GM21423 (cell line): Measurements from ENCODE around the gene VENTX.
"Not testable (repeated sequence)": the region's sequence is repeated elsewhere in the genome, so short reads cannot be mapped to it uniquely, and the experiment has no call there.

Experiments used
- ATAC-seq: cut with Tn5 transposase; IDR thresholded peaks from one replicate; pipeline ENCODE4 v1.9.1; 2021; ENCODE audit warnings: mild to moderate bottlenecking, moderate library complexity; ENCODE audit not compliant: unreplicated experiment

VENTX gene

DNA sequence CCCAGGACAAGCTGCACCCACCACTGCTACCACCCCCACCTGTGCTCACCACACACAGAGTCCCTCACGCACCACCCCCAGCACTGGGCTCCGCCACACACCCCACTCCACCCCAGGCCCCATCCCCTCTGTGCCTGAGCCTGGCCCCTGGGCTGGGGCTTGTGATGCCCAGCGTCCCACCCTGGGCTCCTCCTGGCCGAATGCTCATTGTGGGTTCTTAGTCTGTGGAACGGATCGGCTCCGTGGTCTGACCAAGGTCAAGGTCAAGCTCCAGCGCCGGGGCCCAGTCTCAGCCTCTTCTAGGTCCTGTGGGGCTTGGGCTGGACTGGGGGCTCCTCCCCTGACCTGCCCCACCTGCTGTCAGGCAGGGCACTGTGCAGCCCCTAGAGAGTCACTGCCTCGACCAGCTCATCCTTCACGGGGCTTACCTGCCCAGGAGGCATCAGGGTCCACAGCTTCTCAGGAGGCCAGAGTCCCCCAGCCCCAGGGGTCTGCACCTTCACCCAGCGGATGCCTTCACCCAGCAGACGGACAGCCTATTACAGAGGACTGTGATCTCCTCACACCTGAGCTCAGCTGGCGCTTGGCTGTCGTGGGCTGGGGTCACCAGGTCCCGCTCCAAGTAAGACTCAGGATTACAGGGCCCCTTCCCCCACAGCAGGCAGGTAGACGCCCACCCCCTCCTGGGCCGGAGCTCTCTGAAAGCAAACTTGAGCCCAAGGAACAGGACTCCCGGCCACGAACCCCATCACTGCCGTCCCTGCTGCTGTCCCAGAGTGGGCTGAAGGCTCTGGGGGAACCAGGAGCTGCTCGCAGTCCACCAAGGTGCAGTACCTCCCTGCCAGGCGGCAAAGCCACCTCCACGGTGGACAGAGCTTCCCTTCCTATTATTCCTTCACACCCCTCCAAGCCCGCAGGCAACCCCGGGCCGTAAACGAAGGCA, 22.9 kb upstream of the VENTX start:
- no peak for ATAC-seq

DNA sequence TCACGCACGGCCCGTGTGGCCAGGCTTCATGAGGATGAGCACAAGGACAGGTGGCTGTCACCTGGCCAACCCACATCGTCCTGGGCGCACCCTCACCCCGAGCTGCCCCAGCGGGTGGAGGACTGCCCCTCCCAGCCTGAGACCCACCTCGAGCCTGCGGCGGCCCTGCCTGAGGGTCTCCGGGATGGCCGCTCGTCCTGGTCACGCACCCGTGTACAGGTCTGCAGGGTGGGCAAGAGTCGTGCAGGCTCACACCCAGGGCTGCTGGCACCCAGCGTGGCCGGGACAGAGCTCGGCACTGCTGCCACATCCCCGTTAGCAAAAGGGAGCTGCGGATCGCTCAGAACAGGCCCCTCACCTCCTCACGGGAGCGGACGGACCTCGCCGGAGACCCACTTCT, 22.1 kb upstream of the VENTX start:
- no peak for ATAC-seq

DNA sequence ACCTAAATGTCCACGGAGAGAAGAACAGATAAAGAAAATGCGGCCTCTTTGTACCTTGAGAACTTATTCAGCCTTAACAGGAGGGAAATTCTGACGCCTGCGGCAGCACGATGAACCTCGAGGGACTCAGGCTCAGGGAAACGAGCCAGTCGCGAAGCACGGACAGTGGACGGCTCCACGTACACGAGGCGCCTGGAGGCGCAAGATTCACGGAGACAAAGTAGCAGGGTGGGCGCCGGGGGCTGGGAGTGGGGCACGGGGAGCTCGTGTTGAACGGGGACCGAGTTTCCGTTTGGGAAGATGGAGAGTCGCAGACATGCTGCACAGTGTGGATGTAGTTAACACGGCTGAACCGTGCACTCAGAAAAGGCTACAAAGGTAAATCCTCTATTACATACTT, 20.9 kb upstream of the VENTX start:
- ATAC-seq = no peak

DNA sequence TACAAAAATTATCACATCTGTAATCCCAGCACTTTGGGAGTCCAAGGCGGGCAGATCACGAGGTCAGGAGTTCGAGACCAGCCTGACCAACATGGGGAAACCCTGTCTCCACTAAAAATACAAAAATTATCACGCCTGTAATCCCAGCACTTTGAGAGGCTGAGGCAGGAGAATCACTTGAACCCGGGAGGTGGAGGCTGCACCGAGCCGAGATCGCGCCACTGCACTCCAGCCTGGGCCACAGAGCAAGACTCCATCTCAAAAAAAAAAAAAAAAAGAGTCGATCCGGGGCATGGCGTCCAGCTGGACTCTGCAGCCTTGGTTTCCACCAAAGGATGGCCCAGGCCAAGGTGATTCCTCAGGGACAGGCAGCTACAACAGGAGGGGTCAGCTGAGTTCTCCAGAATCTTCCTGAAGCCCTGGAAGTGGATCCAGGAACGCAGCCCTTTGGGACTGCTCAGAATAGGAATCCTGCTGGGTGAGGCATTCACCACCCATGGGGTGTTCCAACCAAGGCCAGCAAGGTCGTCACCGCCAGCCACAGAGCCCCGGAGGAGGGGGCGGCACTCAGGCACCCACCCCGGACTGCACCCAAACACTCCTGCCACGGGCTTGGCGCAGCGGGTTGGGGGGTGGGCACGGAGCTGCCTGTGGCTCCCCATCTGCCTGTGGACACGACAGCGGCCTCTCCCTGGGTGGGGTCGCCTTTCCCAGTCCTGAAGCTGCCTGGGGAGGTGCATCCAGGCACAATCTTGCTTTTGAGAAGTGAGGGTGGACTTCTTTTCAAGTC, 19.7 kb upstream of the VENTX start:
- no peak for ATAC-seq

DNA sequence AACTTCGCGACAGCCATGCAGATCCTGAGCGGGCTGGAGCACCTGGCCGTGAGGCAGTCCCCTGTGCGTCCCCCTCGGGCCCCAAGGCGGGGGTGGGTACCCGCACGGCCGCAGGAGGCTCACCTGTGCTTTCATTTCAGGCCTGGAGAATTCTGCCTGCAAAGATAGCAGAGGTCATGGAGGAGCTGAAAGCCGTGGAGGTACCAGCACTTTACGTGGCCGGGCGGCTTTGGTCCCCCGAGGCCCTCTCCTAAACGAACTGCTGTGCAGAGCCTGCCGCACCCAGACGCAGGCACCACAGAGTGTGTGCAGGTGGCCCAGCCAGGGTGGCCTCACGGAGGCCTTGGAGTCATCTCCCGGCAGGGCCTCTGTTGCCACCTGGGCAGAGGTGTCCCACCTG, 18.8 kb upstream of the VENTX start:
- no peak for ATAC-seq

DNA sequence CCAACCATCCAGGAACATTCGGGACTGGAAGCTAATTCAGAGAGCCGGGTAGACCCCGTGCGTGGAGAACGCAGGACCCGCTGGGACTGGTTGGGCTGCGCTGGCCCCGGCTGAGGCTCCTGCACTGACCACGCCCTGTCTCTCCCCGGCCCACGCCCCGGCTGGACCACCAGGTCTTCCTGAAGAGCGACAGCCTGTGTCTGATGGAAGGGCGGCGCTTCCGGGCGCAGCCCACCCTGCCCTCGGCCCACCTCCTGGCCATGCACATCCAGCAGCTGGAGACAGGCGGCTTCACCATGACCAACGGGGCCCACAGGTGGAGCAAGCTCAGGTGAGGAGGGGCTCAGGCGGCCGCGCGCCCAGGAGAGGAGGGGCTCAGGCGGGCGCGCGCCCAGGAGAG, 17.9 kb upstream of the VENTX start:
- ATAC-seq = no peak

DNA sequence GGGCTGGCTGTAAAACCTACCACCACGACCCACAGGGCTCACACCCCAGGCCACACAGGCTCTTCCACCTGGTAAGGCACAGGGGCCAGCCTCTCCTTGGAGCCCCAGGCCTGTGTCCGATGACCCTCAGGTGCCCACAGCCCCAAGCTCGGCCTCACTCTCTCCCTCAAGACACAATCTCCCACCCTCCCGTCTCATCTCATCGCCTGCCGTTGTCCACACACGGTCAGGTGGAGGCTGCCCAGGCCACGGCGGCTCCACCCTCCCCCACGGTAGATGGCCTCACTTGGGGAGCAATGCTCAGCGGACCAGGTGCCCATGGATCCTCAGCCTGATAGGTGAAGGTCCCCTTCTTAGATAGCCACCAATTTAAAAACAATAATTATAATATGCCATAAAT, 16.3 kb upstream of the VENTX start:
- ATAC-seq = no peak

DNA sequence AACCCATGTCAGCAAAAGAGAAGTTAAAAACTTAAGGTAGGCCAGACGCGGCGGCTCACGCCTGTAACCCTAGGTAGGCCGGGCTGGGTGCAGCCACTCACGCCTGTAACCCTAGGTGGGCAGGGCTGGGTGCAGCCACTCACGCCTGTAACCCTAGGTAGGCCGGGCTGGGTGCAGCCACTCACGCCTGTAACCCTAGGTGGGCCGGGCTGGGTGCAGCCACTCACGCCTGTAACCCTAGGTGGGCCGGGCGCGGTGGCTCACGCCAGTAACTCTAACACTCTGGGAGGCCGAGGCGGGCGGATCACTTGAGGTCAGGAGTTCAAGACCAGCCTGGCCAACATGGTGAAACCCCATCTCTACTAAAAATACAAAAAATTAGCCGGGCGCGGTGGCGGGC, 15.9 kb upstream of the VENTX start:
- ATAC-seq = not testable (repeated sequence)

DNA sequence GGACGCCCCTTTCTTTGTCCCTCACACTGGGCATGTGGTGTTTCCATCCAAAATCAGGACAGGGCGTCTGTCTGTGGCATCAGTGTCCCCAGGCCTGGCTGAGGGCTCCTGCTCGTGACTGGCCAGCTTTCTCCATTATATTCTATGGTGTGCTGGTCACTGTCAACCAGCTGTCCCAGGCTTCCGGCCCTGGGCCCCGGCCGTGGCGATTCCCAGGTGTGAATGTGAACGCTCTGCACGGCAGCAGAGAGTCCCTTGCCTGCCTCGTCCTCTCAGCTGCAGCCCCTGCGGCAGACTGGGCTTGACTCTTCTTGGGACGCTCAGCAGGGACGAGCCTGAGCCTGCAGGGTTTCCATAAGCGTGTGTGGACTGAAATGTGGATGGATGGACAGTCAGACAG, 13.6 kb upstream of the VENTX start:
- ATAC-seq = no peak

DNA sequence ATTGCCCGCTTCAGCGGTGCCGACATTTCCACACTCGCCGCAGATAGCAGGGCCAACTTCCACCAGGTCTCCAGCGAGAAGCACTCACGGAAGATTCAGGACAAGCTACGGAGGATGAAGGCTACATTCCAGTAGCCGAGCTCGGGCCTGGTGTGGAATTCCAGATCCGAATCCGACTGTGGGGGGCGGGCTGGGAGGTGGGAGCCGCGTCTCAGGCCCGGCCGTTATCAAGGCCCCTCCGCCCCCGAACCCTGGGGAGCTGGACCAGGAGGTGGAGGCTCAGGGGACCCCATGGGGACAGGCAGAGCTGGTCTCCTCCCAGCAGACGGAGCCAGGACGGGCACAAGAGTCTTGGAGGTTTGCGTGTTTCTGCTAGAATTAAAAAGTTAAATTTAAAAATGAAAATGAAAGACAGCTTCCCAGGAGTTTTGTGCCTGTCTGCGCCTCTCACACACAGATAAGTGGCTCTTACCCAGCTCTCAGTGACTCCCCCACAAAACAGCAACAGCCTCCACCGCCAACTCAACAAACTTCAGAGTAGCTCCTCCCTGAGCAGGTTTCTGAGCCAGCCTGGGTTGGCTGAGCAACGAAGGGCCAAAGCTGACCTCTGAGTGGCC, 12.8 kb upstream of the VENTX start:
- no peak for ATAC-seq

DNA sequence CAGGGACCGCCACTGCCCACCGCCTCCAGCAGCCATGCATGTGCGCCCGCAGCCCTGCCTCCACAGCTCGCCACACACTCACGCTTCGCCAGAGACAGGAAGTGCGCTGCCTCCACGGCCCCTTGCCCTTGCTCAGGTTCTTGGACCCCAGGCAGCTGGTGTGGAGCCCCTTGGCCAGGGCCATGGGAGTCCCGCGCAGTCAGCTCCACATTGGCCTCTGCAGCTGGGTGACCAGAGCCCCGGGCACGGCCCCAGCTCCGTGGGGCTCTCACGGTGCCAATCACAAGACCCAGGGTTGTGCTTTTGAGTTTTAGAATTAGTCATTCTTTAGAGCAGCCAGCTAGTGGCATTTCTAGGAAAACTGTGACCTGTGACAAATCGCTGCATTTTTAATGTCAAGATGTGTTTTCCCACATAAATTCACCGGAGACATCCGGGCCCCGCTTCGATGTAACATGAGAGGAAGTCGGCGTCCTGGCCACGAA, 11.9 kb upstream of the VENTX start:
- no peak for ATAC-seq

DNA sequence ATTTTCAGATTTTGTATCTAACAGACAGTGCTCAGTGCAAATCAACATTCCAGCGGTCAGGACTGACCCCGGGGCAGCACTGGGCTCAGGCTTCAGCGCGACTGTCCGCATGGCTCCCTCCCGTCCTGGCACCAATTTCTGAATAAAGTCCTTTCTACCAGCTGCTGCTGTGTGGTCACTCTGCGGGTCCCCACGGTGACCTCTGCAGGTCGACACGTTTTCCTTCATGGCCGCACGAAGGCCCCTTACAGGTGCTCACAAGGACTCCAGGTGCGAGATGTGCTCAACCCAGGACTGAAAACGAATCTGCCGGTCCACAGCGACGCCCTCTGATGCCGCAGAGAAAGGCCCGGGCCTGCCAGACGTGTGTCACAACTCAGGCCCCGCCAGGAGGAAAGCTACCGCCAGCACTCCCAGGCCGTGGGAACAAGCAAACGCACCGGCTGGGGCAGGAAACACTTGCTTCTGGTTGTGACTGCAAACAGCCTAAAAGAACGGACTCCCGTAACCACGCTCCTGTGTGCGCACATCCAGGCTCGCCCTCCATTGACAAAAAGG, 11.3 kb upstream of the VENTX start:
- ATAC-seq = no peak

DNA sequence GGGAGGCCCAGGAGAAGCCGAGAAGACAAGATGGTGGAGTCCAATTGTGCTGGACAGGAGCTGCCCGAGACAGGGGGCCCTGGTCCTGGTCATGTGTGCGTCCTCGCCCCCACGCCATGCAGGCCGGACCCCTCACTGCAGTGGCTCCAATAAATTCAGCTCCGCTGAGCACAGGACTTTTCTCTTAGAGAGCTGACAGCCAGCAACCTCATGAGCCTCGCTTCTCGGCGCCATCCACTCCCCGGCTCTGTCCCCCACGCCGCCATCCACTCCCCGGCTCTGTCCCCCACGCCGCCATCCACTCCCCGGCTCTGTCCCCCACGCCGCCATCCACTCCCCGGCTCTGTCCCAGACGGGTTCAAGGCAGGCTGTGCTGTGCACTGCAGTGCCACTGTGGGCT, 10.4 kb upstream of the VENTX start:
- no peak for ATAC-seq

DNA sequence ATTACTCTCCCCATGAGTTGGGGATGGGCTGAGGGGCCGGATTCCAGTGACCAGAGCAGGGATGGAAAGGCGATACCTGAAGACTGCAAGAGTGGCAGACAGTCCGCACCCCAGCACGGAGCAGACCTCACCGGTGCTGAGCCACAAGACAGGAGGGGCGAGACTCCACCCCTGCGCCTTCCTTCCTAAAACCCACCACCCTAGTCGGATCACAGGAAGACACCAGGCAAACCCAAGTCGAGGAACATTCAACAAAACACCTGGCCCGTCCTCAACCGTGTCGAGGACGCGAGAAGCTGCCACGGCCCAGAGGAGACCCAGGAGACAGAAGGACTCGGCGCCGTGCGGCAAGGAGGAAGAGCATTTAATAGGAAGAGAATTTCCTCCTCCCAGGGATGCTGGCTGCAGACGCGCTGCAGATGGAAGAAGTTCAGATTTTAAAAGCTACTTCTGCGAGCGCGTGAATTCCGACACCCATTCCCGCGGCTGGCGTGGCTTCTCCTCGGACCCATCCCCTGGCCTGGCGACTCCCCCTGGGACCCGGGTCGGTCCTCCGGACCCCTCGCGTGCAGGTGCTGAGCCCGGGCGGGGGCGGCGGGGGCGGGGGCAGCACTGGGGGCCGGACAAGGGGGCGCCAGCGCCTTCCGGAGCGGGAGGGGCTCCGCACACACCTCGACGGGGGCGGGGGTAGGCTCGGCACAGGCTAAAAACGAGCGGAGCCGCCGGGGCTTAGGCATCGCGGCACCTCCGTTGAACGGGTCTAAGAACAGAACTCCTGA, 8.2 kb upstream of the VENTX start:
- no peak for ATAC-seq

DNA sequence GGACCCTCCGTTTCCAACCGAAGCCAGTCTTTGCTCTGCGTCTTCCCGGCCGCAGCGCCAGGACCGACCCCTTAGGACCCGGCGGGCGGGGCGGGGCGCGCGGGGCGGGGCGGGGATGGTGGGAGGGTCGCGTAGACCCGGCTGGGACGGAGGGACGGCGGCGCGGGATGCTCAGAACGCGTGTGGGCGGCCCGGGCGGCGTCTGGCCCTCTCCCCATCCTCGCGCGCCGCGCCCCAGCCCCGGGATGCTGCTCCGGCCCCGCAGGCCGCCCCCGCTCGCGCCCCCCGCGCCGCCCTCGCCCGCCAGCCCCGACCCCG, 7.7 kb upstream of the VENTX start, which contains the start of gene UTF1:
Gene UTF1, plus strand, starts transcription at position 174 of the 318 bp plus-strand sequence. Its CDS starts 72 bp downstream, at position 246.
- ATAC-seq = no peak

DNA sequence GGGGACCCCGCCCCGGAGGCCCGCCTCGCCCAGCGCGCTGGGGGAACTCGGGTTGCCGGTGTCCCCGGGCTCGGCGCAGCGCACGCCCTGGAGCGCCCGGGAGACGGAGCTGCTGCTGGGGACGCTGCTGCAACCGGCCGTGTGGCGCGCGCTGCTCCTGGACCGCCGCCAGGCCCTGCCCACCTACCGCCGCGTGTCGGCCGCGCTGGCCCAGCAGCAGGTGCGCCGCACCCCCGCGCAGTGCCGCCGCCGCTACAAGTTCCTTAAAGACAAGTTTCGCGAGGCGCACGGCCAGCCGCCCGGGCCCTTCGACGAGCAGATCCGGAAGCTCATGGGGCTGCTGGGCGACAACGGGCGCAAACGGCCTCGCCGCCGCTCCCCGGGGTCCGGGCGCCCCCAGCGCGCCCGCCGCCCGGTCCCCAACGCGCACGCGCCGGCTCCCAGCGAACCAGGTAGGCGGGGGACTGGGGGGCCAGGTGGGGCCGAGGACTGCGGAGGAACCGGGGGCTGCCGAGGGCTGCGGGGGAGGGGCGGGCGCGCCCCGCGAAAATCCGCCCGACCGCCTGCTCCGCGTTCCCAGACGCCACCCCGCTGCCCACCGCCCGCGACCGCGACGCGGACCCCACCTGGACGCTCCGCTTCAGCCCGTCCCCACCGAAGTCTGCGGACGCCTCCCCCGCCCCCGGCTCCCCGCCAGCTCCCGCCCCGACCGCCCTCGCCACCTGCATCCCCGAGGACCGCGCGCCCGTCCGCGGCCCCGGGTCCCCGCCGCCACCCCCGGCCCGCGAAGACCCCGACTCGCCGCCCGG, 7.1 kb upstream of the VENTX start:
- no peak for ATAC-seq

DNA sequence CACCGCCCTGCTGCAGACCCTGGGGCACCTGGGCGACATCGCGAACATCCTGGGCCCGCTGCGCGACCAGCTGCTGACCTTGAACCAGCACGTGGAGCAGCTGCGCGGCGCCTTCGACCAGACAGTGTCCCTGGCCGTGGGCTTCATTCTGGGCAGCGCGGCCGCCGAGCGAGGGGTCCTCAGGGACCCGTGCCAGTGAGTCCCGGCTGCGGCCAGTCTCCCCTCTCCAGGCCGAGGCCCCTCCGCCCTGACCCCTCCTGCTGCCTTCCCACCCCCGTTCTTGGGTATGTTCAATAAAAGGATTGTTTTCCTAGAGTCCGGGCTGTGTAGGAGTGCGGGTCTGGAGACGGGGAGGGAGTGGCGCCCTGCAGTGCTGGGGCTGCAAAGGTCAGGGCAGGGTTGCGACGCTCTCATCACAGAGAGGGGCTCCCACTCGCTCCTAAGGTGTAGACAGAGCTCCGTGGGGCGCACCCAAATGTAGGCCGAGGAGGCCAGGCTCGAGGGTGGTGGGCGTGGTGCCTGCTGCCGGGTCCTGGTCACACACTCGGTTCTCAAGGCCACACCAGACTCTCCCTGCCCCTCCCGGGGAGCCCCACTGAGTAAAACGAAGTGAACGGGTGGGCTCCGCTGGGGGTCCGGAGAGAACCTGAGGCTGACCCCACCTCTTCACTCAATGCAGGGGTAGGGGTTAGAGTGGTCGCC, 6.3 kb upstream of the VENTX start:
- ATAC-seq = no peak

DNA sequence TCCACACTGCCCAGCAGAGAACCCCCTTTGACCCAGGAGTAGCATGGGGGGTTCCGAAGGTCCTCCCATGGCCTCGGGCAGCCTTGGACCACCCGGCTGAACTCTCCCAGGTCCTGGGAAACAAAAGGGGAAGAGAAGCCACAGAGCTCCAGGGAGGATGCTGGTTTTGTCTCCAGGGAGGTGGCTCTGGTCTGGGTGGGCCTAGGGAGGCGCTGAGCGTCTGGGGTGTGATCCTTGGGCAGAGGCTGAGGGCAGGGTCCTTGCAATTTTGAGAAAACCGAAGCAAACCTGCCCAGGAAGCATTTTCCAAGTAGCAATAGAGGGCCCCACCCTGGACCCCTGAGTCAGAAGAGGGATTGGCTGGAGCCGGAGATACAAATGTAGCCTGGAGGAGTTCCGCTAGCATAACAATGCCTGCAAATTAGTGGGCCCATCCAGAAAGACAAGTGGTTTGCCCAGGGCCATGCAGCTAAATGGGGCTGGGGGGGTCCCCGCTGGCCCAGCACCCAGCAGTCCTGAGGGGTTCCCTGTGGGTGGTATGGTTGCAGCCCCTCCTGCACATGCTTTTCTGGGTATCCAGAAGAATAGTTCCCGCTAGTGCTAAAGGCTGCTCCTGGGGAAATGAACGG, 5.6 kb upstream of the VENTX start:
- ATAC-seq = no peak

DNA sequence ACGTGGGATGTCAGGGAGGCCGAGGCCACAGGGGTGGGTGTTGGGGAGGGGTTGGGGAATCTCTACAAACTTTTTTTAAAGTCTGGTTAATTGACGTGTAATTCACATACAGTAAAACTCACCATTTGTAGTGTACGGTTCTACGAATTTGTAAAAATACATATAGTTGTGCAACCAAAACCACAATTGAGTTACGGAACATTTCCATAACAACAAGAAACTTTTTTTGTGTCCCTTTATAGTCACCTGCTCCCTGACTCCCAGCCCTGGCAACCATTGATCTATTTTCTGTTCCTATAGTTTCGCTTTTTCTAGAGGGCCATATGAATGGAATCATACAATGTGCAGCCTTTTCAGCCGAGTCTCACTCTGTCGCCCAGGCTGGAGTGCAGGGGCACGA, 2.9 kb upstream of the VENTX start:
- ATAC-seq = not testable (repeated sequence)
